CD14-positive monocyte (primary cell): Measurements from ENCODE around the gene SPTBN1. TPM values are rescaled to one million over a fixed set of nuclear protein-coding genes. Genes with fewer than 3 reads are reported as not detected.

Source experiments
- DNase-seq, 3 donors: peaks; one replicate each; pipeline ENCODE4 v3.0.0-alpha.2; 2011 to 2022
- H2AFZ ChIP-seq: 2 replicates; pipeline ENCODE4 v1.6.0; 2012; ENCODE audit warnings: mild to moderate bottlenecking, low read depth, low read length, inconsistent platforms; ENCODE audit not compliant: insufficient read depth, poor library complexity, severe bottlenecking
- H3K27ac ChIP-seq, 2 donors: 1 replicate in 1 of 2; 2 replicates in 1 of 2; pipeline ENCODE4 v1.5.1; 2012 to 2013; ENCODE audit warnings: low read length in 2 of 2, control low read depth in 1 of 2, inconsistent platforms in 1 of 2, low read depth in 1 of 2, mild to moderate bottlenecking in 1 of 2
- H3K27me3 ChIP-seq, 2 donors: one replicate each; pipeline versions ENCODE4 v1.6.0 to v1.6.1; 2011 to 2013; ENCODE audit warnings: low read length in 2 of 2; ENCODE audit not compliant: control insufficient read depth in 2 of 2, insufficient read depth in 2 of 2
- H3K36me3 ChIP-seq, 2 donors: replicated peaks in 1 of 2; 1 replicate in 1 of 2; 2 replicates in 1 of 2; pipeline versions ENCODE4 v1.5.1 to v1.6.1; 2012 to 2013; ENCODE audit warnings: low read length in 2 of 2, control low read depth in 1 of 2, inconsistent platforms in 1 of 2, mild to moderate bottlenecking in 1 of 2; ENCODE audit not compliant: insufficient read depth in 2 of 2, control insufficient read depth in 1 of 2
- H3K4me1 ChIP-seq, 2 donors: 1 replicate in 1 of 2; 2 replicates in 1 of 2; pipeline versions ENCODE4 v1.5.1 to v1.6.1; 2012 to 2013; ENCODE audit warnings: low read length in 2 of 2, control low read depth in 1 of 2, inconsistent platforms in 1 of 2, mild to moderate bottlenecking in 1 of 2, moderate library complexity in 1 of 2; ENCODE audit not compliant: insufficient read depth in 2 of 2, control insufficient read depth in 1 of 2
- H3K4me2 ChIP-seq: replicated peaks from 2 replicates; pipeline ENCODE3; 2012; ENCODE audit warnings: low read length, moderate library complexity, mild to moderate bottlenecking; ENCODE audit not compliant: poor library complexity, severe bottlenecking; ENCODE audit errors: extremely low read depth
- H3K4me3 ChIP-seq, 3 experiments: fragments of 200-600 bp in 1 of 3; sonication (generic) in 1 of 3; replicated peaks in 1 of 3; 1 replicate in 2 of 3; 2 replicates in 1 of 3; pipeline ENCODE4 v1.5.1; 2011 to 2013; ENCODE audit warnings: low read length in 3 of 3, mild to moderate bottlenecking in 3 of 3, control low read depth in 2 of 3, low read depth in 2 of 3, inconsistent platforms in 1 of 3, moderate library complexity in 1 of 3
- H3K79me2 ChIP-seq: 2 replicates; pipeline ENCODE4 v1.6.0; 2012; ENCODE audit warnings: mild to moderate bottlenecking, control low read depth, inconsistent platforms, low read length, moderate library complexity; ENCODE audit not compliant: insufficient read depth
- H3K9ac ChIP-seq: 2 replicates; pipeline ENCODE4 v1.6.0; 2017; ENCODE audit warnings: low read length, mild to moderate bottlenecking; ENCODE audit not compliant: insufficient read depth, poor library complexity, severe bottlenecking
- H3K9me3 ChIP-seq, 2 donors: replicated peaks in 1 of 2; 1 replicate in 1 of 2; 2 replicates in 1 of 2; pipeline versions ENCODE4 v1.5.1 to v1.6.1; 2012 to 2013; ENCODE audit warnings: low read length in 2 of 2, control low read depth in 1 of 2; ENCODE audit not compliant: control insufficient read depth in 1 of 2, insufficient read depth in 1 of 2
- H4K20me1 ChIP-seq: 2 replicates; pipeline ENCODE4 v1.6.0; 2012; ENCODE audit warnings: mild to moderate bottlenecking, low read length, control low read depth, moderate library complexity; ENCODE audit not compliant: insufficient read depth
- H3K27ac Mint-ChIP-seq, 7 donors: one replicate each; pipeline ENCODE4 v1.8.0; 2020; ENCODE audit warnings: mild to moderate bottlenecking in 7 of 7, mixed read lengths in 7 of 7, moderate library complexity in 6 of 7, inconsistent platforms in 2 of 7
- H3K27me3 Mint-ChIP-seq, 3 donors: one replicate each; pipeline ENCODE4 v1.8.0; 2021 to 2022; ENCODE audit warnings: low read depth in 3 of 3, mild to moderate bottlenecking in 3 of 3, mixed read lengths in 3 of 3, moderate library complexity in 3 of 3, inconsistent platforms in 1 of 3
- H3K36me3 Mint-ChIP-seq, 2 donors: one replicate each; pipeline ENCODE4 v1.8.0; 2020; ENCODE audit warnings: mixed read lengths in 2 of 2, inconsistent platforms in 1 of 2, mild to moderate bottlenecking in 1 of 2
- H3K4me1 Mint-ChIP-seq: one replicate; pipeline ENCODE4 v1.8.0; 2020; ENCODE audit warnings: mild to moderate bottlenecking, mixed read lengths
- H3K4me3 Mint-ChIP-seq, 2 donors: one replicate each; pipeline ENCODE4 v1.8.0; 2020; ENCODE audit warnings: mild to moderate bottlenecking in 2 of 2, mixed read lengths in 2 of 2, moderate library complexity in 1 of 2
- H3K9me3 Mint-ChIP-seq, 7 donors: one replicate each; pipeline ENCODE4 v1.8.0; 2020 to 2022; ENCODE audit warnings: mixed read lengths in 7 of 7, mild to moderate bottlenecking in 6 of 7, moderate library complexity in 6 of 7, inconsistent platforms in 2 of 7
- WGBS: methylation state at CpG from one replicate; pipeline ENCODE4 v1.1.5; 2013; ENCODE audit warnings: missing lambda C conversion rate; ENCODE audit not compliant: insufficient coverage; 5-methylcytosine and 5-hydroxymethylcytosine counted together
- intact Hi-C, 2 donors: fragments of 100-400 bp; cut with micrococcal nuclease; formaldehyde crosslinking; loops; one replicate each; pipeline versions ENCODE4 v1.15.0 to v1.15.1; 2023
- polyA plus RNA-seq, 3 donors: library from polyadenylated mRNA; depleted of rRNA in 1 of 3; unstranded in 2 of 3; stranded (reverse) in 1 of 3; fragments of 300-500 nt in 2 of 3; fragments of >200 nt in 1 of 3; fragmentation: Illumina TruSeq in 2 of 3; gene quantifications; 1 replicate in 2 of 3; 2 replicates in 1 of 3; pipeline ENCODE4 v1.2.3, GENCODE V29; 2012 to 2021
- TF ChIP-seq, protein P1 (sequence below): fragments of 200-600 bp; IDR thresholded peaks from one replicate; pipeline ENCODE4 v1.8.0; 2022; ENCODE audit warnings: antibody characterized with exemption, mild to moderate bottlenecking

The SPTBN1 gene
- polyA plus RNA-seq, 3 donors = 0.79 to 2.8 (median 1.7) TPM

- Mint-ChIP-seq H3K4me1 (peaks cover 80% of the 10 kb centered on the region), H3K36me3 (peaks cover 12 to 17% of the 10 kb centered on the region in 2 donors), H3K27me3 (no peaks in the 10 kb centered on the region), H3K27ac (peak overlapping the region in 5 of 7 donors; percentile 6 to 94 (median 77)), H3K4me3 (no peak overlapping the region), H3K9me3 (no peaks in the 10 kb centered on the region)
- Histone ChIP-seq H3K4me2 (no peak overlapping the region), H3K36me3 (no peaks in the 10 kb centered on the region), H3K4me1 (peaks cover 55 to 67% of the 10 kb centered on the region in 2 donors), H3K4me3 (no peak overlapping the region), H3K27ac (peak overlapping the region in 1 of 2 donors; percentile 50), H2AFZ (no peak overlapping the region), H4K20me1 (no peaks in the 10 kb centered on the region), H3K9me3 (no peaks in the 10 kb centered on the region), H3K9ac (no peak overlapping the region), H3K79me2 (peaks cover 93% of the 10 kb centered on the region), H3K27me3 (no peaks in the 10 kb centered on the region)
- TF ChIP-seq, protein P1, sequence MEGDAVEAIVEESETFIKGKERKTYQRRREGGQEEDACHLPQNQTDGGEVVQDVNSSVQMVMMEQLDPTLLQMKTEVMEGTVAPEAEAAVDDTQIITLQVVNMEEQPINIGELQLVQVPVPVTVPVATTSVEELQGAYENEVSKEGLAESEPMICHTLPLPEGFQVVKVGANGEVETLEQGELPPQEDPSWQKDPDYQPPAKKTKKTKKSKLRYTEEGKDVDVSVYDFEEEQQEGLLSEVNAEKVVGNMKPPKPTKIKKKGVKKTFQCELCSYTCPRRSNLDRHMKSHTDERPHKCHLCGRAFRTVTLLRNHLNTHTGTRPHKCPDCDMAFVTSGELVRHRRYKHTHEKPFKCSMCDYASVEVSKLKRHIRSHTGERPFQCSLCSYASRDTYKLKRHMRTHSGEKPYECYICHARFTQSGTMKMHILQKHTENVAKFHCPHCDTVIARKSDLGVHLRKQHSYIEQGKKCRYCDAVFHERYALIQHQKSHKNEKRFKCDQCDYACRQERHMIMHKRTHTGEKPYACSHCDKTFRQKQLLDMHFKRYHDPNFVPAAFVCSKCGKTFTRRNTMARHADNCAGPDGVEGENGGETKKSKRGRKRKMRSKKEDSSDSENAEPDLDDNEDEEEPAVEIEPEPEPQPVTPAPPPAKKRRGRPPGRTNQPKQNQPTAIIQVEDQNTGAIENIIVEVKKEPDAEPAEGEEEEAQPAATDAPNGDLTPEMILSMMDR = no peak
- WGBS = 80% methylated on average over 1 of the region's 5 CpGs
- no peak for DNase-seq
- intact Hi-C loops = loop anchor here (5.0 to 10.0 kb wide), 2 partner anchors 49 to 51 kb away; no protein-coding TSS in a partner anchor
These were observed 117.4 kb downstream of the SPTBN1 start for GRCh38 chr2:54573537-54573919.

- Histone ChIP-seq H3K36me3 (no peaks in the 10 kb centered on the region), H3K9me3 (no peaks in the 10 kb centered on the region), H3K4me1 (peaks cover 48 to 59% of the 10 kb centered on the region in 2 donors), H4K20me1 (no peaks in the 10 kb centered on the region), H3K9ac (no peak overlapping the region), H3K79me2 (peaks cover 93% of the 10 kb centered on the region), H3K4me2 (peak overlapping the region; percentile 11), H2AFZ (no peak overlapping the region), H3K27ac (peak overlapping the region; percentile 36 to 50), H3K27me3 (no peaks in the 10 kb centered on the region), H3K4me3 (no peak overlapping the region)
- TF ChIP-seq, protein P1 = no peak
- H3K27me3 Mint-ChIP-seq = no peaks in the 10 kb centered on the region
- H3K36me3 Mint-ChIP-seq = peaks cover 12 to 17% of the 10 kb centered on the region in 2 donors
- no peak overlapping the region for H3K4me3 Mint-ChIP-seq
- H3K4me1 Mint-ChIP-seq = peaks cover 76% of the 10 kb centered on the region
- no peaks in the 10 kb centered on the region for H3K9me3 Mint-ChIP-seq
- peak overlapping the region; percentile 27 to 94 (median 66) for H3K27ac Mint-ChIP-seq
- DNase-seq = peak; percentile 79 to 84 (median 80)
- WGBS = no CpG with 5 or more reads among the region's 9 CpGs
- intact Hi-C loops = loop anchor here (5.0 to 10.0 kb wide), 2 partner anchors 49 to 52 kb away; no protein-coding TSS in a partner anchor
These were observed 118.2 kb downstream of the SPTBN1 start for GRCh38 chr2:54574107-54574859.
